A549 (cell line): ENCODE results near the gene DVL1.

Experiments used
- CBX8 ChIP-seq: fragments of 200-600 bp; sonication (generic); IDR thresholded peaks from 2 replicates; pipeline ENCODE4 v1.6.1; 2016
- MAX ChIP-seq: IDR thresholded peaks from 2 replicates; pipeline ENCODE4 v1.6.1; 2012
- NR3C1 ChIP-seq: fragments of >200 bp; sonication (Bioruptor Twin); formaldehyde crosslinking; IDR thresholded peaks from 3 replicates; pipeline ENCODE4 v1.6.1; 2017
- RARB ChIP-seq: fragments of 250-450 bp; sonication (Bioruptor Pico); IDR thresholded peaks from 2 replicates; pipeline ENCODE4 v1.8.0; 2021; ENCODE audit warnings: mild to moderate bottlenecking, moderate library complexity
- TF ChIP-seq, protein P1 (sequence below): fragments of >200 bp; sonication (Bioruptor Twin); formaldehyde crosslinking; IDR thresholded peaks from 3 replicates; pipeline ENCODE4 v1.5.1; 2016

DNA sequence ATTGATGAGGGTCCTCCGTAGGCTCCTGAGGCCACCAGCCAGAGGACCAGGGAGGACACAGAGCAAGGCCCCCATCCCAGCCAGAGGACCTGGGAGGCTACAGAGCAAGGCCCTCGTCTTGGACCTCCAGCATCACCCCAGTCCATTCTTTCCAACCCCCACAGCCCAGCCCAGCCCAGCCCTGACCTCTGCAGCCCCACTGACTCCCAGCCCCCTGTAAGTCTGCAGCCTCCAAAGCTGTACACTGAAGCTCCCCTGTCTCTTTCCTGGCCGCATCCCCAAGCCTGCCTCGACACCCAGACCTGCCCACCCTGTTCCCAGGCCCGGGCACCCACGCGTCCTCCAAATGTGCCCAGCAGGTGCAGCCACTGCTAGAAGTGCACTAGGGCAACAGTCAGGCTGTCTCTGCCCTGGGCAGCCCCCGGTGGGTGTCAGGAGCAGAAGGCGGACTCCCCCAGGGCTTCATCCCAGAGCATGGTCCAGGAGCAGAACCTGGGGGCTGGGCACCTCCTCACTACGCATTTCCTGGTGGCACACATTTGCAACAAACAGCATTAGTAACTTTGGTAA, 2.1 kb downstream of the DVL1 start:
- TF ChIP-seq NR3C1 (no peak), CBX8 (no peak), MAX (no peak), RARB (CRISPR knock-in tag) (no peak)
- TF ChIP-seq, protein P1, sequence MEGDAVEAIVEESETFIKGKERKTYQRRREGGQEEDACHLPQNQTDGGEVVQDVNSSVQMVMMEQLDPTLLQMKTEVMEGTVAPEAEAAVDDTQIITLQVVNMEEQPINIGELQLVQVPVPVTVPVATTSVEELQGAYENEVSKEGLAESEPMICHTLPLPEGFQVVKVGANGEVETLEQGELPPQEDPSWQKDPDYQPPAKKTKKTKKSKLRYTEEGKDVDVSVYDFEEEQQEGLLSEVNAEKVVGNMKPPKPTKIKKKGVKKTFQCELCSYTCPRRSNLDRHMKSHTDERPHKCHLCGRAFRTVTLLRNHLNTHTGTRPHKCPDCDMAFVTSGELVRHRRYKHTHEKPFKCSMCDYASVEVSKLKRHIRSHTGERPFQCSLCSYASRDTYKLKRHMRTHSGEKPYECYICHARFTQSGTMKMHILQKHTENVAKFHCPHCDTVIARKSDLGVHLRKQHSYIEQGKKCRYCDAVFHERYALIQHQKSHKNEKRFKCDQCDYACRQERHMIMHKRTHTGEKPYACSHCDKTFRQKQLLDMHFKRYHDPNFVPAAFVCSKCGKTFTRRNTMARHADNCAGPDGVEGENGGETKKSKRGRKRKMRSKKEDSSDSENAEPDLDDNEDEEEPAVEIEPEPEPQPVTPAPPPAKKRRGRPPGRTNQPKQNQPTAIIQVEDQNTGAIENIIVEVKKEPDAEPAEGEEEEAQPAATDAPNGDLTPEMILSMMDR, result no peak
